ENCODE data around the gene STAC3. TPM values are rescaled to one million over a fixed set of nuclear protein-coding genes. Genes with fewer than 3 reads are reported as not detected.

STAC3 gene
- total RNA-seq, 1 experiment from 2014 or later = 3.3 TPM

GRCh38 chr12:57219205-57219992 is 31.6 kb downstream of the STAC3 start:
- ChIA-PET POLR2A (interaction anchor here (0.9 to 1.3 kb wide), 2 partner anchors 10 to 11 kb away, joined by 3 to 5 read pairs; partner anchors contain the start of gene SHMT2), CTCF (interaction anchor here (0.7 to 1.8 kb wide), 9 partner anchors 10 to 218 kb away, joined by 3 to 22 read pairs (median 4); partner anchors contain the start of gene SHMT2)
- H3K36me3 Mint-ChIP-seq = no peaks in the 10 kb centered on the region
- H3K27me3 Mint-ChIP-seq (ENCODE audit: low read depth) = peaks cover 92% of the 10 kb centered on the region
- no peak overlapping the region for H3K27ac Mint-ChIP-seq
- DNase-seq (ENCODE audit: low spot score) (no peak), ATAC-seq (no peak)
- TF ChIP-seq, protein P1, sequence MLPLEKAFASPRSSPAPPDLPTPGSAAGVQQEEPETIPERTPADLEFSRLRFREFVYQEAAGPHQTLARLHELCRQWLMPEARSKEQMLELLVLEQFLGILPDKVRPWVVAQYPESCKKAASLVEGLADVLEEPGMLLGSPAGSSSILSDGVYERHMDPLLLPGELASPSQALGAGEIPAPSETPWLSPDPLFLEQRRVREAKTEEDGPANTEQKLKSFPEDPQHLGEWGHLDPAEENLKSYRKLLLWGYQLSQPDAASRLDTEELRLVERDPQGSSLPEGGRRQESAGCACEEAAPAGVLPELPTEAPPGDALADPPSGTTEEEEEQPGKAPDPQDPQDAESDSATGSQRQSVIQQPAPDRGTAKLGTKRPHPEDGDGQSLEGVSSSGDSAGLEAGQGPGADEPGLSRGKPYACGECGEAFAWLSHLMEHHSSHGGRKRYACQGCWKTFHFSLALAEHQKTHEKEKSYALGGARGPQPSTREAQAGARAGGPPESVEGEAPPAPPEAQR (CRISPR knock-in tag; IDR thresholded peaks at IDR 0.05) = no peak
- TF ChIP-seq TP53 (CRISPR knock-in tag; IDR thresholded peaks at IDR 0.05) (no peak), ARID4B (CRISPR knock-in tag; IDR thresholded peaks at IDR 0.05; ENCODE audit: borderline replicate concordance) (no peak), NR1H2 (CRISPR knock-in tag; IDR thresholded peaks at IDR 0.05) (no peak), ZNF317 (CRISPR knock-in tag; IDR thresholded peaks at IDR 0.05; ENCODE audit: borderline replicate concordance, low read depth) (no peak), ZBTB43 (CRISPR knock-in tag; IDR thresholded peaks at IDR 0.05) (no peak), SMAD4 (CRISPR knock-in tag; IDR thresholded peaks at IDR 0.05) (no peak), ZBTB21 (CRISPR knock-in tag; IDR thresholded peaks at IDR 0.05; ENCODE audit: borderline replicate concordance) (no peak), ZNF121 (CRISPR knock-in tag; IDR thresholded peaks at IDR 0.05) (no peak), HMGA2 (CRISPR knock-in tag; IDR thresholded peaks at IDR 0.05) (no peak), MYBL2 (CRISPR knock-in tag; IDR thresholded peaks at IDR 0.05) (no peak), ZNF671 (CRISPR knock-in tag; IDR thresholded peaks at IDR 0.05) (no peak), USF2 (CRISPR knock-in tag; IDR thresholded peaks at IDR 0.05) (no peak), ZNF138 (CRISPR knock-in tag; conservative IDR thresholded peaks at IDR 0.05) (no peak), ZNF416 (CRISPR knock-in tag; IDR thresholded peaks at IDR 0.05) (no peak)
- H3K9me3 Mint-ChIP-seq = no peaks in the 10 kb centered on the region
- H3K4me3 Mint-ChIP-seq = peak overlapping the region; percentile 62
- peaks cover 57% of the 10 kb centered on the region for H3K4me1 Mint-ChIP-seq
